ENCODE measurements around the gene KCNJ10.

Gene KCNJ10

DNA sequence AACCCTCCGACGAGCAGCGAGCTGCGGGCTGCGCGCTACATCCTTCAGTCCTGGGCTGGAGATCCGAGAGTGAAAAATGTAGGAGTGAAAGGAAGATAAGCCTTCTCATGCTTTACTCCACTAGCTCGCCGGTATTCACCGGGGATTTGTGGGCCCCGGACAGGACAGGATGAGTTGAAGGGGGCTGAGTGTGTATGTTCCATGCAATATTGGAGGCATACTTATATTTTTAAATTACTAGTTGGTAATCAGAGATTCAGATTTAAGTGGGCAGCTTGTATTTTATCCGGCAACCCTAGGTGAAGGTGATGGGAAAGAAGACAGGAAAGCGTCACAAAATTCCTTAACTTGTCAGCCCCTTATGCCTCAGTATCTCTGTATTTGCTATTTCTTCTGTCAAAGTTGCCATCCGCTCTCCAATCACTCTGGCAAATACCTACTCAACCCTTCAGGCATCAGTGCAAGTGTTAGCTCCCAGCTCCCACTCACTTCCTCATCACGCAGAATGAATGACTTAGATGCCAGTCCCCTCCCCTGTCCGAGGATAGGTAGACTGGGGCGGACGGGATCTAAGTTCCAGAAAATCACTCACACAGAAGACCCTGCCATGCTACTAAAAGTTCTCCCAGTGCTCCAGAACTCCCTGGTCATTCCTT, 37.7 kb downstream of the KCNJ10 start:
- H3K9me3 ChIP-seq (ENCODE audit: insufficient read depth, low read depth, low read length): no peaks in the 10 kb centered on the region
- peak overlapping the region; percentile 91 for H3K4me3 ChIP-seq (ENCODE audit: low read length)
- peak overlapping the region; percentile 59 for H3K9ac ChIP-seq (ENCODE audit: low read depth, low read length)
- no peak overlapping the region for H3K27ac ChIP-seq (ENCODE audit: low read depth, low read length)
- 9% methylated on average over 18 of the region's 18 CpGs for WGBS
- H3K27me3 ChIP-seq (ENCODE audit: insufficient read depth, low read length): peaks cover 27% of the 10 kb centered on the region
- peaks cover 12% of the 10 kb centered on the region for H3K4me1 ChIP-seq (ENCODE audit: insufficient read depth, low read length)
- H3K36me3 ChIP-seq (ENCODE audit: insufficient read depth, low read length): no peaks in the 10 kb centered on the region

GRCh38 chr1:160031365-160032164, 38.4 kb downstream of the KCNJ10 start, which contains the start of gene PIGM:
Gene PIGM, minus strand, starts transcription at chr1:160031990. Its CDS starts 251 bp downstream, at chr1:160031739.
- Histone ChIP-seq H3K4me3 (ENCODE audit: low read length) (peak within 1 kb of the TSS; percentile 91), H3K27ac (ENCODE audit: low read depth, low read length) (peak within 1 kb of the TSS; percentile 80), H3K9ac (ENCODE audit: low read depth, low read length) (peak within 1 kb of the TSS; percentile 77), H3K9me3 (ENCODE audit: insufficient read depth, low read depth, low read length) (no peaks in the 10 kb centered on the region), H3K36me3 (ENCODE audit: insufficient read depth, low read length) (no peaks in the 10 kb centered on the region), H3K27me3 (ENCODE audit: insufficient read depth, low read length) (peaks cover 23% of the 10 kb centered on the region), H3K4me1 (ENCODE audit: insufficient read depth, low read length) (peaks cover 12% of the 10 kb centered on the region)
- WGBS: 1% methylated on average over 58 of the region's 60 CpGs

DNA sequence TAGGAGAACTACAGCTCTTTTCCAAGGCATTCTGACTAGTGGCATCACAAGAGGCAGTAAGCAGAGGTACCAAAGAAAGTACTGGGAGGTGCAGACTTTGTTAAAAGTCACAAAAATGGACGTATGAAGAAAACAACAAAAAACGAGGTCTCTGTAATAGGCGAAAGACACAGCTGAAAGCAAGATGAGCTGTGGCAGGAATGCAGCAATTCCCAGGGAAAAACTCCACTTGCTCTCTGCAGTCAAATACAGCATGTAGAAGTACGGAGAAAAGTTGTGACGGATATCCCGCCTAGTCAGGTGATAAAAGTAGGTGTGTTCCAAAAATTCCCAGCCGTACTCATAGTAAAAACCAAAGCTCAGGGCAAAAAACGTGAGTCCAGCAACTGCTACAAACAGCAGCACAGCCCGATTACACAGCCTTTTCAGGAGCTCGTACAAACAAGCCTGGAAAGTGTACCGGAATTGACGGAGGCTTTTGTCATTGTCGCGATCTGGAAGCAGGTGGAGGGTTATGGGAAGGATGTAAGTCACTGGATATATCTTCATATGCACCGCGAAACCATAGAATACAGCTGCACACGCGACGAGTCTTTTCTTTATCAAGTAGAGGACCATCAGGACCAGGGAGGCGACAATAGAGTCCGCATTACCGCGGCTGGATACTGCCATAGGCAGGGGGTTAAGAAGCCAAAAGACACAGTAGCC, 39.1 kb downstream of the KCNJ10 start:
- WGBS: 7% methylated on average over 23 of the region's 23 CpGs
- peaks cover 21% of the 10 kb centered on the region for H3K27me3 ChIP-seq (ENCODE audit: insufficient read depth, low read length)
- no peaks in the 10 kb centered on the region for H3K9me3 ChIP-seq (ENCODE audit: insufficient read depth, low read depth, low read length)
- H3K36me3 ChIP-seq (ENCODE audit: insufficient read depth, low read length): no peaks in the 10 kb centered on the region
- H3K9ac ChIP-seq (ENCODE audit: low read depth, low read length): peak overlapping the region; percentile 77
- peak overlapping the region; percentile 91 for H3K4me3 ChIP-seq (ENCODE audit: low read length)
- H3K4me1 ChIP-seq (ENCODE audit: insufficient read depth, low read length): peaks cover 12% of the 10 kb centered on the region
- H3K27ac ChIP-seq (ENCODE audit: low read depth, low read length): no peak overlapping the region; the same call in 1 of the 2 replicates

DNA sequence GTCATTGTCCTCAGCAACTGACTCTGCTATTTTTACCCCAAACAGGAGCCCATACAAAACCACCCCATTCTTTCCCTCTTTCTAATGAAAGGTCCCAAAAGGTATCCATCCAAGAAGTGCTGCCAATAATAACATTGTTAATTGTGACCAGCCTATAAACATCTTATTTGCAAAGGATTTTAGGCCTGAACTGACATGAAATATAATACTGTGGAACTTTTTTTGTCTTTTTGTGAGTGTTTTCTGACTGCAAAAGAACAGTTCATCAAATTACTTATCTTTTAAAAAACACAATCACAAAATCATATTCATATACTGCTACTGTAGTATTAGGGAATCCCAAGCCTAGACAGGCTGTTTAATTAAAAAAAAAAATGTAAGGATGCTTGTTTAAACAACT, 41.5 kb downstream of the KCNJ10 start:
- no peaks in the 10 kb centered on the region for H3K9me3 ChIP-seq (ENCODE audit: insufficient read depth, low read depth, low read length)
- H3K4me3 ChIP-seq (ENCODE audit: low read length): no peak overlapping the region
- no peak overlapping the region for H3K27ac ChIP-seq (ENCODE audit: low read depth, low read length)
- H3K36me3 ChIP-seq (ENCODE audit: insufficient read depth, low read length): no peaks in the 10 kb centered on the region
- H3K27me3 ChIP-seq (ENCODE audit: insufficient read depth, low read length): peaks cover 8% of the 10 kb centered on the region; the same call in 1 of the 2 replicates
- H3K9ac ChIP-seq (ENCODE audit: low read depth, low read length): no peak overlapping the region
- H3K4me1 ChIP-seq (ENCODE audit: insufficient read depth, low read length): peaks cover 12% of the 10 kb centered on the region

DNA sequence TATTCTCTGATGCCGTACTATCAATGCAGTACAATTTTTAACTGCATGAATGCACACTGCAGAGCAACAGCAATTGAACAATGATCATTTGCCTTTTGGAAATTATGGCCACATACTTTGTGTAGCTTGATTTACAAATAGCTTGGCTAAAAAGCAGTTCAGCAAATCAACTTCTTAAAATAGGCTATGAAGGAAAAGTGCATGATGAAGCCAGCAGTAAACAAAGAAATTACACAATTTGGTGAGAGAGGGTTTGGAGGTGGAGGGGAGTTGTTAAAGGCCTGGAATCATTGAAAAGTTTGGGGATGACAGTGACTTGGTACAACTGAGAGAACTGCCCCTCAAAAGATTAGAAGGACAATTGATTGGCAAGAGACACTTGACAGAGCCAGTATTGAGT, 44.6 kb downstream of the KCNJ10 start:
- Histone ChIP-seq H3K9ac (ENCODE audit: low read depth, low read length) (no peak overlapping the region), H3K4me3 (ENCODE audit: low read length) (no peak overlapping the region), H3K27ac (ENCODE audit: low read depth, low read length) (no peak overlapping the region), H3K27me3 (ENCODE audit: insufficient read depth, low read length) (no peaks in the 10 kb centered on the region), H3K4me1 (ENCODE audit: insufficient read depth, low read length) (peaks cover 4% of the 10 kb centered on the region; the same call in 1 of the 2 replicates), H3K36me3 (ENCODE audit: insufficient read depth, low read length) (no peaks in the 10 kb centered on the region), H3K9me3 (ENCODE audit: insufficient read depth, low read depth, low read length) (no peaks in the 10 kb centered on the region)
- WGBS: 95% methylated on average over 1 of the region's 1 CpG

- no peaks in the 10 kb centered on the region for H3K4me1 ChIP-seq (ENCODE audit: insufficient read depth, low read length)
- no peak overlapping the region for H3K4me3 ChIP-seq (ENCODE audit: low read length)
- H3K9ac ChIP-seq (ENCODE audit: low read depth, low read length): no peak overlapping the region
- no peaks in the 10 kb centered on the region for H3K36me3 ChIP-seq (ENCODE audit: insufficient read depth, low read length)
- WGBS: 79% methylated on average over 1 of the region's 2 CpGs
- no peak overlapping the region for H3K27ac ChIP-seq (ENCODE audit: low read depth, low read length)
- H3K27me3 ChIP-seq (ENCODE audit: insufficient read depth, low read length): no peaks in the 10 kb centered on the region
- no peaks in the 10 kb centered on the region for H3K9me3 ChIP-seq (ENCODE audit: insufficient read depth, low read depth, low read length)
These were observed 45.6 kb downstream of the KCNJ10 start for GRCh38 chr1:160024195-160024905.

GRCh38 chr1:160022330-160023310, 47.3 kb downstream of the KCNJ10 start:
- 80% methylated on average over 6 of the region's 6 CpGs for WGBS
- Histone ChIP-seq H3K36me3 (ENCODE audit: insufficient read depth, low read length) (no peaks in the 10 kb centered on the region), H3K4me3 (ENCODE audit: low read length) (no peak overlapping the region), H3K27ac (ENCODE audit: low read depth, low read length) (no peak overlapping the region), H3K27me3 (ENCODE audit: insufficient read depth, low read length) (no peaks in the 10 kb centered on the region), H3K9me3 (ENCODE audit: insufficient read depth, low read depth, low read length) (no peaks in the 10 kb centered on the region), H3K9ac (ENCODE audit: low read depth, low read length) (no peak overlapping the region), H3K4me1 (ENCODE audit: insufficient read depth, low read length) (peaks cover 5% of the 10 kb centered on the region; the same call in 1 of the 2 replicates)

DNA sequence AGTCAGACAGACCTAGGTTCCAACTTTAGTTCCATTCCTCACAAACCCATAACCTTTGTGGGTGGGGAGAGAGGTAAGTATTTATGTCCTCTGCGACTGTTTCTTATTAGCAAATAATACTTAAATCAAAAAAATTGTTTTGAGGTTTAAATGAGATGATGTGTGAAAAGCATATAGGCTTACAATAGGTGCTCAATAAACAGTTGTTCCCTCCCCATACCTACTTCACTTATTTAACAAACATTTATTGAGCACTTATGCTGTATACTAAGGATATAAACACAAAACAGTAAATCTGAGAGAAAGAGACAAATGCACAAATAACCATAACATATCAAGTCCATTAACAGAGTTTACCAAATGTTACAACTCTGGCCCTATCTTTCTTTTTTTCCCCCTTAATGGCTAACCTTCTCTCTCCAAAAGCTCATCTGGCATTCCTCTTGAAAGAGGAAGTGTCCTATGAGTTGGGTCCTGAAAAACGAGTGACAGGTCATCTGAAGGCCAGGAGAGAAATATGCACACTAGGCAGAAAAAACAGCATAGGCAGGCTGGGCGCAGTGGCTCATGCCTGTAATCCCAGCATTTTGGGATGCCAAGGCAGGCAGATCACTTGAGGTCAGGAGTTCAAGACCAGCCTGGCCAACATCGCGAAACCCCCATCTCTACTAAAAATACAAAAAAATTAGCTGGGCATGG, 48.4 kb downstream of the KCNJ10 start:
- H3K4me1 ChIP-seq (ENCODE audit: insufficient read depth, low read length): peaks cover 5% of the 10 kb centered on the region; the same call in 1 of the 2 replicates
- H3K36me3 ChIP-seq (ENCODE audit: insufficient read depth, low read length): no peaks in the 10 kb centered on the region
- no peak overlapping the region for H3K9ac ChIP-seq (ENCODE audit: low read depth, low read length)
- H3K27ac ChIP-seq (ENCODE audit: low read depth, low read length): no peak overlapping the region
- no peak overlapping the region for H3K4me3 ChIP-seq (ENCODE audit: low read length)
- H3K27me3 ChIP-seq (ENCODE audit: insufficient read depth, low read length): no peaks in the 10 kb centered on the region
- 88% methylated on average over 4 of the region's 5 CpGs for WGBS
- no peaks in the 10 kb centered on the region for H3K9me3 ChIP-seq (ENCODE audit: insufficient read depth, low read depth, low read length)

DNA sequence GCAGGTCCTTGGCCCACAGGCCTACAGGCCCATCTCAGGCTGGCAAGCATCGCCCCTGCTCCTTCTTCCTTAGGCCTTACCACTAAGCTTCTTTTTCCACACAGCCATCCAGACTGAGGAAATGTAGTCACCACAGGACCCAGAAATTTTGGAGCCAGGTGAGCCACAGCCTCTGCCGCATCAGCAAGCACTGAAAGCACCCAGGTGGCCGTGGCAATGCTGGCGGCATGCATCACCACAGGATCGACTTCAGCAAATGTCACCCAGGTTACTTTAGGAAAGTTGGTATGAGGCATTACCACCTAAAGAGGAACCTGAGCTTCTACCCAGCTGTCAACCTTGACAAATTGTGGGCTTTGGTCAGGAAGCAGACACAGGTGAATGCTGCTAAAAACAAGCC, 49.8 kb downstream of the KCNJ10 start:
- no peak overlapping the region for H3K9ac ChIP-seq (ENCODE audit: low read depth, low read length)
- WGBS: 94% methylated on average over 5 of the region's 5 CpGs
- no peaks in the 10 kb centered on the region for H3K27me3 ChIP-seq (ENCODE audit: insufficient read depth, low read length)
- H3K27ac ChIP-seq (ENCODE audit: low read depth, low read length): no peak overlapping the region
- no peaks in the 10 kb centered on the region for H3K9me3 ChIP-seq (ENCODE audit: insufficient read depth, low read depth, low read length)
- no peak overlapping the region for H3K4me3 ChIP-seq (ENCODE audit: low read length)
- no peaks in the 10 kb centered on the region for H3K36me3 ChIP-seq (ENCODE audit: insufficient read depth, low read length)
- H3K4me1 ChIP-seq (ENCODE audit: insufficient read depth, low read length): peaks cover 5% of the 10 kb centered on the region; the same call in 1 of the 2 replicates

Measured in HUES64 (cell line).